BJ (cell line): ENCODE data around the gene MYOC. TPM values are rescaled to one million over a fixed set of nuclear protein-coding genes. Genes with fewer than 3 reads are reported as not detected.

Experiments
- CTCF ChIA-PET: fragments of 350-600 bp; formaldehyde crosslinking; extraction: SDS; loops from one replicate; lab custom pipeline; 2021; ENCODE audit warnings: antibody characterized with exemption, inconsistent platforms; lab: Yijun Ruan, JAX
- POLR2A ChIA-PET: fragments of 300-600 bp; sonication (Branson Sonifier 250); formaldehyde crosslinking; extraction: SDS; loops from one replicate; lab custom pipeline; 2021; ENCODE audit warnings: antibody characterized with exemption; lab: Charles Lee
- DNase-seq: peaks from one replicate; pipeline ENCODE4 v3.0.0-alpha.2; 2011; ENCODE audit warnings: low read depth
- H3K27me3 ChIP-seq: 2 replicates; pipeline ENCODE4 v1.6.0; 2011; ENCODE audit warnings: low read length; ENCODE audit not compliant: control insufficient read depth, insufficient read depth
- H3K36me3 ChIP-seq: 2 replicates; pipeline ENCODE4 v1.5.1; 2011; ENCODE audit warnings: low read length; ENCODE audit not compliant: control insufficient read depth, insufficient read depth
- H3K4me3 ChIP-seq: 2 replicates; pipeline ENCODE4 v1.5.1; 2011; ENCODE audit warnings: low read depth, mild to moderate bottlenecking, control low read depth, low read length
- CTCF ChIP-seq: IDR thresholded peaks from 2 replicates; pipeline ENCODE4 v1.5.1; 2011; ENCODE audit warnings: low read depth, mild to moderate bottlenecking, control low read depth, inconsistent platforms, low read length, moderate library complexity; ENCODE audit not compliant: insufficient read depth
- polyA plus RNA-seq: library from polyadenylated mRNA; depleted of rRNA; stranded (reverse); fragments of >200 nt; gene quantifications from 2 replicates; pipeline ENCODE4 v1.2.3, GENCODE V29; 2011

Gene MYOC
- polyA plus RNA-seq, 1 experiment: 0.05 TPM

GRCh38 chr1:171676823-171677222, 24.3 kb upstream of the MYOC start:
- Histone ChIP-seq H3K27me3 (no peaks in the 10 kb centered on the region), H3K36me3 (no peaks in the 10 kb centered on the region), H3K4me3 (no peak overlapping the region)
- ChIA-PET CTCF (no interaction called here), POLR2A (no interaction called here)
- no peak for DNase-seq
- no peak for TF ChIP-seq CTCF

- Histone ChIP-seq H3K36me3 (no peaks in the 10 kb centered on the region), H3K27me3 (no peaks in the 10 kb centered on the region), H3K4me3 (no peak overlapping the region)
- ChIA-PET CTCF (interaction anchor here (0.8 to 1.1 kb wide), 3 partner anchors 18 to 38 kb away, joined by 3 read pairs; no protein-coding TSS in a partner anchor), POLR2A (no interaction called here)
- no peak for DNase-seq
- no peak for TF ChIP-seq CTCF
These were observed 22.2 kb upstream of the MYOC start for GRCh38 chr1:171674431-171675405.

DNA sequence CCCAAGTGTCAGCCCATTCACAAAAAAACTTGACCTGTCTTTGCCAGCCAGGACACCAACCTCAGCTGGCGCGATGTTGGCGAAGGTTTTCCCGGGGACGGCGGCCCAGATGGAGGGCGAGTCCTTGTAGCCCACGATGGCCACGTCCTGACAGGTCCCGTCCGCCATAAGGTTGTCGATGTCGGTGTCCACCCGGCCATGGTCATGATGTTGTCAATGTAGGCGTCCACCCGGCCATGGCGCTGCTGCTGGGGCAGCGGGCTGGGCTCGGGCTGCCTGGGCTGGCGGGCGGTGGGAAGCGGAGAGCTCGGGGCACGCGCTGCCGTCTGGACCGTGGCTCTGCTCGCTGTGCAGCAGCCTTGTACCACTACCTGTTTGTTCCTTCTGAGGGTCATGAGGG, 18.3 kb upstream of the MYOC start:
- no peak for TF ChIP-seq CTCF
- ChIA-PET POLR2A (no interaction called here), CTCF (no interaction called here)
- no peaks in the 10 kb centered on the region for H3K27me3 ChIP-seq
- no peak for DNase-seq
- H3K36me3 ChIP-seq: no peaks in the 10 kb centered on the region
- H3K4me3 ChIP-seq: no peak overlapping the region

- H3K4me3 ChIP-seq: no peak overlapping the region
- TF ChIP-seq CTCF: no peak
- POLR2A ChIA-PET: no interaction called here
- no peaks in the 10 kb centered on the region for H3K36me3 ChIP-seq
- H3K27me3 ChIP-seq: no peaks in the 10 kb centered on the region
- DNase-seq: no peak
- CTCF ChIA-PET: interaction anchor here (1.1 to 3.1 kb wide), 3 partner anchors 9 to 24 kb away, joined by 3 to 12 read pairs (median 8); no protein-coding TSS in a partner anchor
These were observed 15.9 kb upstream of the MYOC start for GRCh38 chr1:171668372-171668771.

- Histone ChIP-seq H3K27me3 (no peaks in the 10 kb centered on the region), H3K36me3 (no peaks in the 10 kb centered on the region), H3K4me3 (no peak overlapping the region)
- DNase-seq: no peak
- no peak for TF ChIP-seq CTCF
- ChIA-PET POLR2A (no interaction called here), CTCF (interaction anchor here (1.1 to 3.1 kb wide), 4 partner anchors 8 to 21 kb away, joined by 4 to 12 read pairs (median 7); no protein-coding TSS in a partner anchor)
These were observed 13.8 kb upstream of the MYOC start for GRCh38 chr1:171666114-171666769.
